Measurements from ENCODE around the gene EPHA7. TPM values are rescaled to one million over a fixed set of nuclear protein-coding genes. Genes with fewer than 3 reads are reported as not detected.

EPHA7 gene
- total RNA-seq, 1 experiment from 2014 or later, result not detected

GRCh38 chr6:93389192-93389591 is 30.2 kb downstream of the EPHA7 start (continued):
- TF ChIP-seq ZBTB33 (IDR thresholded peaks at IDR 0.05; ENCODE audit: extremely low read depth, insufficient replicate concordance, low read length) (no peak), EZH2 (IDR thresholded peaks at IDR 0.05) (no peak), FOSL1 (IDR thresholded peaks at IDR 0.05; ENCODE audit: low read depth) (no peak), YY1 (IDR thresholded peaks at IDR 0.05; ENCODE audit: extremely low read depth, insufficient replicate concordance, low read depth, low read length) (no peak), POLR2A (IDR thresholded peaks at IDR 0.05; ENCODE audit: borderline replicate concordance, extremely low read depth, insufficient read depth, insufficient read length) (no peak)

- Histone ChIP-seq H3K9me3 (ENCODE audit: control insufficient read depth in 1 of 2, insufficient read depth in 1 of 2, low read depth in 1 of 2, low read length in 2 of 2) (peaks cover 3 to 4% of the 10 kb centered on the region in 2 experiments; a peak in 2 of 4 replicates), H3K27ac (ENCODE audit: low read depth, low read length) (no peak overlapping the region), H3K36me3 (ENCODE audit: control insufficient read depth in 1 of 2, insufficient read depth in 2 of 2, low read length in 2 of 2) (no peaks in the 10 kb centered on the region), H3K79me2 (ENCODE audit: insufficient read depth, low read length) (no peaks in the 10 kb centered on the region), H3K4me2 (ENCODE audit: low read length) (no peak overlapping the region), H3K9ac (ENCODE audit: low read length) (no peak overlapping the region), H3K4me3 (replicated peaks in 1 of 2; ENCODE audit: low read depth in 1 of 2, low read length in 2 of 2) (no peak overlapping the region), H3K9me2 (ENCODE audit: insufficient read depth) (no peaks in the 10 kb centered on the region), H2AFZ (ENCODE audit: low read depth, low read length, poor library complexity, severe bottlenecking) (no peak overlapping the region), H4K20me1 (ENCODE audit: insufficient read depth) (no peaks in the 10 kb centered on the region), H3K4me1 (ENCODE audit: control insufficient read depth in 1 of 2, insufficient read depth in 2 of 2, low read length in 2 of 2) (no peaks in the 10 kb centered on the region), H3K27me3 (ENCODE audit: insufficient read depth, low read length) (no peaks in the 10 kb centered on the region)
- intact Hi-C loops (cut with micrococcal nuclease), result no loop called here
- CTCF ChIA-PET, result no interaction called here
- no peak for DNase-seq (ENCODE audit: low read depth, low spot score)
- POLR2A ChIA-PET, result no interaction called here
- RAD21 ChIA-PET (ENCODE audit: low non-redundant PET in 1 of 2, low total read pairs in 2 of 2, uncharacterized antibody in 2 of 2, unreplicated experiment in 2 of 2), result no interaction called here
- no peak for ATAC-seq
- BruUV-seq (replicated peaks), result no TSS peak
- TF ChIP-seq RAD21 (IDR thresholded peaks at IDR 0.05; ENCODE audit: low read depth), result no peak
- no peak for TF ChIP-seq REST (IDR thresholded peaks at IDR 0.05; ENCODE audit: low read depth)
- TF ChIP-seq CEBPB (IDR thresholded peaks at IDR 0.05; ENCODE audit: low read depth), result no peak
- TF ChIP-seq EGR1 (IDR thresholded peaks at IDR 0.05; ENCODE audit: low read depth), result no peak
- no peak for TF ChIP-seq ATF3 (IDR thresholded peaks at IDR 0.05)
- TF ChIP-seq JUND (IDR thresholded peaks at IDR 0.05), result no peak
These were observed 31.3 kb downstream of the EPHA7 start for GRCh38 chr6:93388070-93388469.
